Measurements from ENCODE around the gene DAZAP2. TPM values are rescaled to one million over a fixed set of nuclear protein-coding genes. Genes with fewer than 3 reads are reported as not detected.

DAZAP2 gene
- total and polyA plus RNA-seq, 2 of the 13 experiments (the other 11 are each of a cell fraction or from before 2014, with no cell fraction given): 64.5 to 222 TPM

GRCh38 chr12:51264297-51264696 is 25.7 kb downstream of the DAZAP2 start (continued):
- TF ChIP-seq ATF2 (CRISPR knock-in tag; IDR thresholded peaks at IDR 0.05) (no peak), GMEB1 (CRISPR knock-in tag; IDR thresholded peaks at IDR 0.05; ENCODE audit: borderline replicate concordance) (no peak), GLI4 (CRISPR knock-in tag; IDR thresholded peaks at IDR 0.05; ENCODE audit: borderline replicate concordance) (no peak), ZNF260 (CRISPR knock-in tag; IDR thresholded peaks at IDR 0.05; ENCODE audit: borderline replicate concordance, low read depth) (no peak), ZNF512 (CRISPR knock-in tag; IDR thresholded peaks at IDR 0.05) (no peak), PCBP1 (IDR thresholded peaks at IDR 0.05; ENCODE audit: borderline replicate concordance, low read depth, low read length) (no peak)

GRCh38 chr12:51265024-51265423 is 26.4 kb downstream of the DAZAP2 start:
- no peak for DNase-seq (ENCODE audit: low spot score)
- Histone ChIP-seq H3K9me3 (ENCODE audit: low read length) (no peaks in the 10 kb centered on the region), H3K9ac (ENCODE audit: insufficient read depth, low read depth, low read length) (no peak overlapping the region), H2AFZ (ENCODE audit: low read length) (no peak overlapping the region), H3K4me3 (replicated peaks in 1 of 3; ENCODE audit: insufficient read depth in 1 of 3, low read depth in 2 of 3, low read length in 3 of 3) (no peak overlapping the region), H3K36me3 (replicated peaks in 1 of 2; ENCODE audit: control insufficient read depth in 1 of 2, insufficient read depth in 2 of 2, low read length in 2 of 2) (no peaks in the 10 kb centered on the region; a peak in 1 of 5 replicates), H3K79me2 (ENCODE audit: insufficient read depth, low read length) (no peaks in the 10 kb centered on the region), H4K20me1 (ENCODE audit: insufficient read depth, low read length) (no peaks in the 10 kb centered on the region), H3K27me3 (ENCODE audit: control insufficient read depth in 1 of 2, insufficient read depth in 2 of 2, low read length in 2 of 2) (no peaks in the 10 kb centered on the region; a peak in 1 of 5 replicates), H3K27ac (ENCODE audit: extremely low read length, insufficient read depth, low read length) (no peak overlapping the region), H3K4me1 (ENCODE audit: insufficient read depth, low read length) (peaks cover 16% of the 10 kb centered on the region), H3K4me2 (ENCODE audit: low read depth, low read length) (no peak overlapping the region)
- no TSS peak for BruUV-seq (replicated peaks)
- in situ Hi-C loops (cut with HindIII; ENCODE audit: extremely low pct_ligation_motif_present, low pct_unique_long_range_greater_than_20kb): loop anchor here (5.0 kb wide), 1 partner anchor 77 kb away; no protein-coding TSS in a partner anchor
- ATAC-seq: no peak
- POLR2A ChIA-PET: no interaction called here
- CTCF ChIA-PET (ENCODE audit: low intra/inter-chr PET ratio, low total read pairs): no interaction called here
- FAIRE-seq: no peak
- intact Hi-C loops (cut with micrococcal nuclease; ENCODE audit: unreplicated experiment): no loop called here
- TF ChIP-seq ZNF7 (CRISPR knock-in tag; IDR thresholded peaks at IDR 0.05): peak; percentile 73
- no peak for TF ChIP-seq TAF15 (IDR thresholded peaks at IDR 0.05; ENCODE audit: low read depth, low read length, poor library complexity, severe bottlenecking)
- TF ChIP-seq KIAA2018 (CRISPR knock-in tag; IDR thresholded peaks at IDR 0.05; ENCODE audit: borderline replicate concordance): no peak
- no peak for TF ChIP-seq DNMT1 (CRISPR knock-in tag; IDR thresholded peaks at IDR 0.05)

Measured in HepG2 (cell line).